HL-60 (cell line): ENCODE data around the gene ACP3.
"Not testable (repeated sequence)": the region's sequence is repeated elsewhere in the genome, so short reads cannot be mapped to it uniquely, and the experiment has no call there.

Source experiments
- DNase-seq, 2 experiments: peaks; one replicate each; pipeline ENCODE4 v3.0.0-alpha.2; 2010 to 2020; ENCODE audit warnings: low read depth in 1 of 2, low spot score in 1 of 2
- H3K27ac ChIP-seq: fragments of 250-450 bp; sonication (Bioruptor Pico); replicated peaks from 2 replicates; pipeline ENCODE4 v1.5.1; 2020; ENCODE audit warnings: mild to moderate bottlenecking, moderate library complexity
- H3K27me3 ChIP-seq: fragments of 250-450 bp; sonication (Bioruptor Pico); 2 replicates; pipeline ENCODE4 v1.5.1; 2021; ENCODE audit warnings: mild to moderate bottlenecking, moderate library complexity; ENCODE audit not compliant: insufficient read depth, poor library complexity, severe bottlenecking
- H3K4me3 ChIP-seq: replicated peaks from 2 replicates; pipeline ENCODE4 v1.5.1; 2011; ENCODE audit warnings: mild to moderate bottlenecking, control low read depth, low read length; ENCODE audit not compliant: insufficient read depth
- GABPA ChIP-seq: IDR thresholded peaks from 2 replicates; pipeline ENCODE4 v1.6.1; 2012; ENCODE audit warnings: low read depth
- POLR2AphosphoS5 ChIP-seq: IDR thresholded peaks from 2 replicates; pipeline ENCODE4 v1.6.1; 2012; ENCODE audit warnings: low read depth
- REST ChIP-seq: IDR thresholded peaks from 2 replicates; pipeline ENCODE4 v1.6.1; 2012; ENCODE audit warnings: low read depth; ENCODE audit not compliant: insufficient replicate concordance
- SPI1 ChIP-seq: IDR thresholded peaks from 2 replicates; pipeline ENCODE4 v1.6.1; 2012; ENCODE audit warnings: low read depth, mild to moderate bottlenecking, borderline replicate concordance
- TF ChIP-seq, protein P1 (sequence below): IDR thresholded peaks from one replicate; pipeline ENCODE4 v1.5.1; 2011; ENCODE audit warnings: low read length, control low read depth, inconsistent platforms; ENCODE audit not compliant: insufficient read depth

The ACP3 gene

GRCh38 chr3:132293251-132293650 is 24.0 kb upstream of the ACP3 start:
- peak overlapping the region; percentile 68 for H3K27ac ChIP-seq
- H3K4me3 ChIP-seq: no peak overlapping the region
- DNase-seq: peak in 1 of 2 experiments; percentile 68
- TF ChIP-seq POLR2AphosphoS5 (peak; percentile 62), SPI1 (peak; percentile 65; the same call in 1 of the 2 replicates)
- TF ChIP-seq, protein P1, sequence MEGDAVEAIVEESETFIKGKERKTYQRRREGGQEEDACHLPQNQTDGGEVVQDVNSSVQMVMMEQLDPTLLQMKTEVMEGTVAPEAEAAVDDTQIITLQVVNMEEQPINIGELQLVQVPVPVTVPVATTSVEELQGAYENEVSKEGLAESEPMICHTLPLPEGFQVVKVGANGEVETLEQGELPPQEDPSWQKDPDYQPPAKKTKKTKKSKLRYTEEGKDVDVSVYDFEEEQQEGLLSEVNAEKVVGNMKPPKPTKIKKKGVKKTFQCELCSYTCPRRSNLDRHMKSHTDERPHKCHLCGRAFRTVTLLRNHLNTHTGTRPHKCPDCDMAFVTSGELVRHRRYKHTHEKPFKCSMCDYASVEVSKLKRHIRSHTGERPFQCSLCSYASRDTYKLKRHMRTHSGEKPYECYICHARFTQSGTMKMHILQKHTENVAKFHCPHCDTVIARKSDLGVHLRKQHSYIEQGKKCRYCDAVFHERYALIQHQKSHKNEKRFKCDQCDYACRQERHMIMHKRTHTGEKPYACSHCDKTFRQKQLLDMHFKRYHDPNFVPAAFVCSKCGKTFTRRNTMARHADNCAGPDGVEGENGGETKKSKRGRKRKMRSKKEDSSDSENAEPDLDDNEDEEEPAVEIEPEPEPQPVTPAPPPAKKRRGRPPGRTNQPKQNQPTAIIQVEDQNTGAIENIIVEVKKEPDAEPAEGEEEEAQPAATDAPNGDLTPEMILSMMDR: no peak
- no peaks in the 10 kb centered on the region for H3K27me3 ChIP-seq

- no peak overlapping the region for H3K4me3 ChIP-seq
- H3K27ac ChIP-seq: no peak overlapping the region
- H3K27me3 ChIP-seq: no peaks in the 10 kb centered on the region
- DNase-seq: no peak
- TF ChIP-seq REST (no peak), POLR2AphosphoS5 (no peak), SPI1 (no peak), GABPA (no peak)
- TF ChIP-seq, protein P1: no peak
Measured at GRCh38 chr3:132294906-132295305, 22.3 kb upstream of the ACP3 start.

- DNase-seq, H3K27ac ChIP-seq, H3K4me3 ChIP-seq, H3K27me3 ChIP-seq: not testable (repeated sequence)
Measured at GRCh38 chr3:132303336-132304201, 13.6 kb upstream of the ACP3 start.

DNA sequence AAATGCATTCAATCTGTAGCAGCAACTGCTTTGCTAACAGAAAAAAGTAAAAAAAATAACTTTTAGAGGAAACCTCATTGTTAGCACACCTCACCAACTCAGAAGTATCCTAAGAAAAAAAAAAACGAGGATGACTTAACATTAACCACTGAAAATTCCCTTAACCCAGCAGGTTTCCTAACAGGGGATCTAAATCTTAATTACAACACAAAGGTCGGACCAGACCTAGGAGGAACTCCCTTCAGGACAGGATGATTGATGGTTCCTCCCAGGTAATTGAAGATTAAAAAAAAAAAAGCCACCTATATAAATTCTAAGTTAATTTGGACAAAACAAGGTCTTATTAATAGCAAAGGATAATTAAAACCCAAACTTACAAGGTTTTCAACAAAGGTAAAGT is 12.9 kb upstream of the ACP3 start:
- not testable (repeated sequence) for H3K27me3 ChIP-seq, H3K4me3 ChIP-seq, DNase-seq, H3K27ac ChIP-seq

DNA sequence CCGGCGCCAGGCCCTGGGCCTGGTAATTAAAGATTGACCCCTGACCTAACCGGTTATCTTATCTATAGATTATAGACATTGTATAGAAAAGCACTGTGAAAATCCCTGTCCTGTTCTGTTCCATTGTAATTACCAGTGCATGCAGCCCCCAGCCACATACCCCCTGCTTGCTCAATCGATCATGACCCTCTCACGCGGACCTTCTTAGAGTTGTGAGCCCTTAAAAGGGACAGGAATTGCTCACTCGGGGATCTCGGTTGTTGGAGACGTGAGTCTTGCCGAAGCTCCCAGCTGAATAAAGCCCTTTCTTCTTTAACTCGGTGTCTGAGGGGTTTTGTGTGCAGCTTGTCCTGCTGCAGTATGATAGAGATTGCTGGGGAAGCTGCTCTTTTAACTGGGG is 7.2 kb upstream of the ACP3 start:
- not testable (repeated sequence) for H3K27me3 ChIP-seq, DNase-seq, H3K4me3 ChIP-seq, H3K27ac ChIP-seq

DNA sequence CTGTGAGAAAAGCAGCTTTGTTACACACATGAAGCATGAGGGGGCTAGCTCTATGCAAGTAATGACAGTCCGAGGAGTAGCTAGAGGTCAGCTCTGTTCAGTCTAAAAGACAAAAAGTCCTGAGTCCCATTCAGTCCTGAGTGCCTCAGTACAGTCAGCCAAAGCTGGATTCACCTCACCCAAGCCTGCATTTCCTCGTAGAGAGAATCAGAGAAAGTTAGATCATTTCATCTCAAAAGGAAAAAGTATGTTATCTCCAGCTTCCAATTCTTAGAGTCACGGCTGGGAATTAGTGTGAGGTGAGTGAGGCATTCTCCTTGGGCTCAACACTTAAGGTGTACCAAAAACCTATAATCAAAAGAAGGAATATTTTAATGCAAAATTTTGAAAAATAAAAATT is 5.9 kb upstream of the ACP3 start:
- no peak for DNase-seq
- TF ChIP-seq, protein P1: no peak
- Histone ChIP-seq H3K4me3 (no peak overlapping the region), H3K27ac (no peak overlapping the region), H3K27me3 (no peaks in the 10 kb centered on the region)
